Uterus (tissue), 2 donors: ENCODE data around the gene ACAP3.

Source experiments
- POLR2A ChIP-seq, 2 donors: fragments of 450-650 bp; IDR thresholded peaks; one replicate each; pipeline ENCODE4 v1.6.1; 2016; ENCODE audit warnings: antibody characterized with exemption in 2 of 2, mild to moderate bottlenecking in 1 of 2, moderate library complexity in 1 of 2
- TF ChIP-seq, protein P1 (sequence below), 4 experiments: fragments of 200-600 bp in 2 of 4; fragments of 450-650 bp in 2 of 4; sonication (generic) in 2 of 4; IDR thresholded peaks; one replicate each; pipeline ENCODE4 v1.5.1; 2016 to 2019; ENCODE audit warnings: antibody characterized with exemption in 4 of 4, mild to moderate bottlenecking in 2 of 4, moderate library complexity in 1 of 4

DNA sequence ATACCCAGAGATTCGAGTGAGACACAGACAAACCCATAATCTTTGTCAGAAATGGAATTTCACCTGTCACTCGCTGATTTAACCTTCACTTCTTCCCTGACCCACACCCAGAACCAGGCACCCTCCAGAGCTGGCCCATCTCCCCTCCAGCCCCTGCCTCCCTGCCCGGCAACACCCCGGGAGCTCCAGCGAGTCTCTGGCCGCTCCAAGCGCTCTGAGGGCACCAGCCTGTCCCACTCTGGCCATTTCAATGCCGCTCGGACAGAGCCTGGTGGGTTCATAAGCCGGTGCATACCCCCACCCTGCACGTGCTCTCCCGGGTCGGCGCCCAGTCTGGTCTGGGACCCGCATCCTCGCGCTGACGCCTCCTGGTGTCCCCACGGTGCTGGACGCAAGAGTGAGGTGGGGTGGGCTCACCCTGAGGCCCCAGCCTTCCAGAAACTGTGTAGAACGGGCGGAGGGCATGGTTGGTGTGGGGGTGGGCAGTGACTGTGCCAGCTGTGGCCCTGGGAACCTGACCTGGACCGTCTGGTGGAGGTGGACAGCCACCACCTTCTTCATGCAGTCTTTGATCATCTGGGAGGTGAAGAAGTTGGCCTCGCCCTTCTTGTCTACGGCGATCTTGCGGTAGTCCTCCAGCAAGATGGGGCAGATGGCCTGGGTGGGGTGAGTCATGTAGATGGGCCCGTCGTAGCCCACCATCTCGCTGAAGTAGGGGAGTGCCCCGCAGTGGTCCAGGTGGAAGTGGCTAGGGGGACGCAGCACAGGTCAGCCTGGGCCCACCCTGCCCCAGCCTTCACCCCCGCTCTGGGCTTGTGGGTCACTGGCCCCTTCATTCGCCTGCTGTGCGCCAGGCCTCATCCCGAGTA, 11.3 kb upstream of the ACAP3 start:
- TF ChIP-seq, protein P1, sequence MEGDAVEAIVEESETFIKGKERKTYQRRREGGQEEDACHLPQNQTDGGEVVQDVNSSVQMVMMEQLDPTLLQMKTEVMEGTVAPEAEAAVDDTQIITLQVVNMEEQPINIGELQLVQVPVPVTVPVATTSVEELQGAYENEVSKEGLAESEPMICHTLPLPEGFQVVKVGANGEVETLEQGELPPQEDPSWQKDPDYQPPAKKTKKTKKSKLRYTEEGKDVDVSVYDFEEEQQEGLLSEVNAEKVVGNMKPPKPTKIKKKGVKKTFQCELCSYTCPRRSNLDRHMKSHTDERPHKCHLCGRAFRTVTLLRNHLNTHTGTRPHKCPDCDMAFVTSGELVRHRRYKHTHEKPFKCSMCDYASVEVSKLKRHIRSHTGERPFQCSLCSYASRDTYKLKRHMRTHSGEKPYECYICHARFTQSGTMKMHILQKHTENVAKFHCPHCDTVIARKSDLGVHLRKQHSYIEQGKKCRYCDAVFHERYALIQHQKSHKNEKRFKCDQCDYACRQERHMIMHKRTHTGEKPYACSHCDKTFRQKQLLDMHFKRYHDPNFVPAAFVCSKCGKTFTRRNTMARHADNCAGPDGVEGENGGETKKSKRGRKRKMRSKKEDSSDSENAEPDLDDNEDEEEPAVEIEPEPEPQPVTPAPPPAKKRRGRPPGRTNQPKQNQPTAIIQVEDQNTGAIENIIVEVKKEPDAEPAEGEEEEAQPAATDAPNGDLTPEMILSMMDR (IDR thresholded peaks at IDR 0.05) = no peak
- no peak for TF ChIP-seq POLR2A (IDR thresholded peaks at IDR 0.05)
